Adipose tissue (tissue), 3 donors: Measurements from ENCODE around the gene EPS8L3. TPM values are rescaled to one million over a fixed set of nuclear protein-coding genes. Genes with fewer than 3 reads are reported as not detected.
"Not testable (repeated sequence)": the region's sequence is repeated elsewhere in the genome, so short reads cannot be mapped to it uniquely, and the experiment has no call there.

ENCODE experiments used
- H3K27ac ChIP-seq: one replicate; pipeline ENCODE4 v1.5.1; 2013; ENCODE audit warnings: low read depth, low read length
- WGBS, 3 donors: extraction: QIAGEN DNeasy Blood & Tissue Kit; methylation state at CpG; one replicate each; pipeline ENCODE4 v1.1.7; 2013; 5-methylcytosine and 5-hydroxymethylcytosine counted together
- polyA plus RNA-seq, 3 donors: library from polyadenylated mRNA; stranded (reverse); fragments of 200-250 nt; gene quantifications; one replicate each; pipeline ENCODE4 v1.2.3, GENCODE V29; 2013
- donor health status: healthy with polysubstance abuse.
- donor health status: Bipolar disorder and iron deficiency.
- donor health status: healthy.

EPS8L3 gene
- polyA plus RNA-seq, 3 donors, result 0.16 to 2.5 (median 0.90) TPM

DNA sequence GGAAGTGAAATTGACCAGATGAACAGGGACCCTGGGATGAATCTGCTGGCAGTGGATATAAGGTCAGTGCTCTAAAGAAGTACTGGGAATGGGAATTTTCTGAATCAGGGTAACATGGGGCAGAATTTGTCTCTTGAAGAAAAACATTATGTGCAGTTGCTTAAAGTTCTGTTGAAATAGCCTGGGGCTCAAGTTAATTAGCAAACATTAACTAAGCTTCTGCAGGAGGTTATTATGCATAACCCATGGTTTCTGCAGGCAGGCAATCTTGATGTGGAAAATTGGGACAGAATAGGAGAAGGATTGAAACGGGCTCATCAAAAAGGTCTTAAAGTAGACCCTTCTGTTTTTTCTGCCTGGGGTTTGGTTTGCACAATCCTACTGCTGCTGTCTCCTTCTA, 37.7 kb downstream of the EPS8L3 start:
- 75 to 82% (median 81%) methylated on average over 1 of the region's 1 CpG for WGBS, 3 donors
- H3K27ac ChIP-seq, result no peak overlapping the region

DNA sequence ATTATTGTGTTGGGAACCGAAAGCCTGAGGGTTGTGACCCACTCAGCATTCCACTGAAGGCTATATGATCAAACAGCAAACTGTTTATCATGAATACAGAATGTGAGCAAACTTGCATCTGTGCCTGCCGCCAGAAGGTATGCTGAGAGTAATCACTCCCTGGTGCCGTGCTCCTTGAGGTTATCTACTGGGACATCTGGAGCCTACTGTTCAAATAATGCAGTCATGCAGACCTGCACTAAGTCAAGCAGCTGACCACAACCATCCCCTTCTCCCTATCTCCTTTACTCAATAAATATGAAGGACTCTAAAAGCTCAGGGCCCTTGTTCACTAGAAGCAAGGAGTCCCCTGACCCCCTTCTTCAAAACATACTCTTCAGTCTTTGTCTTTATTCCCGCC, 38.2 kb downstream of the EPS8L3 start:
- no peak overlapping the region for H3K27ac ChIP-seq

DNA sequence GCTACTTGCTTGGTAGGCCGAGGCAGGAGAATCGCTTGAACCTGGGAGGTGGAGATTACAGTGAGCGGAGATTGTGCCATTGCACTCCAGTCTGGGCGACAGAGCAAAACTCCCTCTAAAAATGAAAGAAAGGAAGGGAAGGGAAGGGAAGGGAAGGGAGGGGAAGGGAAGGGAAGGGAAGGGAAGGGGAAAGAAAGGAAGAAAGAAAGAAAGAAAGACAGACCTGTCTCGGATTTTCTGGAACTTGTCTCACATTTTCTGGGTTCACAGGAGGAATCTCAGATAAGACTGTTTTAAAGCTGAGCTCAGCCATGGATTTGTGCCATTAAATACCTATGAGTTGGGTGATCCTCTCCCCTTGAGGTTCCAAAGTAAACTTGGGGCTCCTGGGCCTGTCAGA, 38.8 kb downstream of the EPS8L3 start:
- H3K27ac ChIP-seq, result no peak overlapping the region
- 73 to 81% (median 80%) methylated on average over 5 of the region's 5 CpGs for WGBS, 3 donors

More for the DNA sequence above, 38.2 kb downstream of the EPS8L3 start:
- WGBS, 3 donors, result 48 to 91% (median 90%) methylated on average over 4 of the region's 4 CpGs

DNA sequence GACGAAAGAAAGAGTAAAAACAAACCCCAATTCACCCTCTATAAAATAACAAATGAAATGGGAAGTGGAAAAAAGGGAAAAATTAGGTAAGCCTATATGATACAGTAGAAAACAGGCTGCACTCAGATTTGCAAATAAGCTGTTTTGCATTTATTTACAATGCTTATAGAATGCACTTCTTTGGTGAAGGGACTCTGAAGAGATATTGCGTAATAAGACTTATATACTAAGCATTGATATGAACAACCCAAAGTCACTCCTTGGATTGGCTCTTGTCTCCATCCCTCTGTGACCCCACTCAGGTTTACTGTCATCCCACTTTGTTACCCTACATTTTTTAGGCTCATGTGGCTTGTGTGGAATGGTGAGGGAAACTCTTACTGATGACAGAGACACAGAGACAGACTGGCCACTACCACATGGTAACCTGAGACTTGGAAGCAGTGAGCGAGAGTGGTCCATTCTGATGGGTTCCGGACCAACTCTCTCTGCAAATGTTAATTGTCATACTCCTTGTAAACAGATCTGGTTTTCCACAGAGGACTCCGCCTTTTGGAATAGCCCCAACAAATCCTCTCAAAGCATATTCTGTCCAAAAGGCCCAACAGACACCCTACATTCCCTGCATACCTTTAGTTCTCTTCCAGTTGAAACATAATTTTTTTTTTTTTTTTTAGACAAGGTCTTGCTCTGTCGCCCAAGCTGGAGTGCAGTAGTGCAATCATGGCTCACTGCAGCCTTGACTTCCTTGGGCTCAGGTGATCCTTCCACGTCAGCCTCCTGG, 40.6 kb downstream of the EPS8L3 start:
- 74 to 87% (median 87%) methylated on average over 7 of the region's 7 CpGs for WGBS, 3 donors

DNA sequence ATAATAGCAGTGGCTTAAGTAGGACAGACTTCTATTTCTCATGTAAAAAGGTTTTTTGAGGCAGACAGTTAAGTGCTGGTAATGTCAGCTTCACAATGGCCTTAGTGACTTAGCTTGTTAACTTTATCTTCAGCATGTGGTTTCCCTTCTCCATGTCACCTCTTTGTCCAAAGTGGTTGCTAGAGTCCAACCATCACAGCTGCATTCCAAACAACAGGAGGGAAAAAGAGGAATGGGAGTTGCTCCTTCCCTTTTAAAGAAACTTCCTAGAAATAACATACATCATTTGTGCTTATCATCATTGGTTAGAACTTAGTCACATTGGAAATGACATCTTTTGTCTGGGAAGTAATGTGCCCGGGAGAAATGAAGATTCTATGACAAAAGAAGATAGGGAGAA, 41.8 kb downstream of the EPS8L3 start:
- H3K27ac ChIP-seq, result no peak overlapping the region
- WGBS, 3 donors, result 95 to 99% (median 98%) methylated on average over 1 of the region's 1 CpG

More for the DNA sequence above, 40.6 kb downstream of the EPS8L3 start:
- no peak overlapping the region for H3K27ac ChIP-seq

DNA sequence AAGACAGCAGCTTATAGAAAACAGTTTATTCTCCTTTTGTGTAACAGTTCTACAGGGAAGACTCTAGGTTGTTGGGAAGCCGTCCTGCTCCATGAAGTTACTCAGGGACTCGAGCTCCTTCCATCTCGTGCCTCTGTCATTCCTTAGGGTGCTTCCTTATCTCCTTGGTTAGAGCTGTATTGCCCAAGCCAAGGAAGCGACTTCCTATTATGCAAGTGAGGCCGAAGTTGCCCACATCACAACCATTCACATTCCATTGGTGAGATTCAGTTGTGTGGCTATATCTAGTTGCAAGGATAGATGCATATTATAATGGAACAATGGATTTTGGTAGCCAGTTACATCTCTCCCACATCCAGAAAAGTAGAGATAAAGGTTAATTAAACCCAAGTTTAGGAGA, 42.7 kb downstream of the EPS8L3 start:
- 63 to 91% (median 66%) methylated on average over 5 of the region's 5 CpGs for WGBS, 3 donors
- H3K27ac ChIP-seq, result no peak overlapping the region

DNA sequence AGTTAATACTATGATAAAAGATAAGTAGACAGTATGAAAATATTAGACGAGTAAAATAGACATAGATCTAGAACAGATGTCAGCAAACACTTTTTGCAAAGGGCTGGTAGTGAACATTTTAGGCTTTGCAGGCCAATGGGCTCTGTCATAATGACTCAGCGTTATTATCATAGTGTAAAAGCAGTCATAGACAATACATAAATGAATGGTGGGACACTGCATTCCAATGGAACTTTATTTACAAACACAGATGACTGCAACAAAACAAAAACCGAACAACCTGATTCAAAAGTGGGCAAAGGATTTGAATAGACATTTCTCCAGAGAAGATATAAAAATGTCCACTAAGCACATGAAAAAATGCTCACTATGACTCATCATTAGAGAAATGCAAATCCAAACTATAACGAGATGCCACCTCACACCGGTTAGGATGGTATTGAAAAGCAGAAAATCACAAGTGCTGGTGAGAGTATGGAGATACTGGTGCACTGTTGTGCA, 44.3 kb downstream of the EPS8L3 start:
- no peak overlapping the region for H3K27ac ChIP-seq
- WGBS, 3 donors, result 69 to 77% (median 74%) methylated on average over 5 of the region's 5 CpGs

DNA sequence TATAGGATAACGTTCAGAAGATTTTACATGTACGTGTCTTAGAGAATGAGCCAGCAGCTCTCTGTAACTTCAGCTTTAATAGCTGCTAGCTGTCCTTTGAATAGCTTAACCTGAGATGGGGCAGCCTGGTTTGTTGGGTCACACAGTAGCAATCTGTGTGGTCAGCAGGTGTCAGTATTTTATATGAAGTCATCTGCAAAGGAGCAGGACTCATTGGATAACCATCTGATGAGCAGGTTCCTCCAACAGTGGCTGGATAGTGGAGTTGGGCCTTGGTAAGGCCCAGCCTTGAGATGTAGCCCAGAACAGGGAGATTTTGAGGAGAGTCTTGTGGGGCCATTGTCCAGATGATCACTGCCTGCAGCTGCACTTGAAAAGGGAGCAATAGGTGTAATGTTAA, 45.2 kb downstream of the EPS8L3 start:
- no peak overlapping the region for H3K27ac ChIP-seq
- 64 to 94% (median 90%) methylated on average over 2 of the region's 2 CpGs for WGBS, 3 donors

DNA sequence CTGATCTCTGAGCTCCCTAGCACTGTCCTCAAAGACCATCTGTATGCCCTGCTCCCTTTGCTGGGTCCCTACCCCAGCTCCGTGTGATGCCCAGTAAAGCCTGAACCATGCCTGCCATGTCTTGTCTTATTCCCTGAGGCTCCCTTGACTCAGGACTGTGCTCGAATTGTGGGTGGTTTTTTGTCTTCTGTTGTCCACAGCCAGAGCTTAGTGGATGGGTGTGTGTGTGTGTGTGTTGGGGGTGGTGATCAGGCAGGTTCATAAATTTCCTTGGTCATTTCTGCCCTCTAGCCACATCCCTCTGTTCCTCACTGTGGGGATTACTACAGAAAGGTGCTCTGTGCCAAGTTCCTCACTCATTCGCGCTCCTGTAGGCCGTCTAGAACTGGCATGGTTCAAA, 46.0 kb downstream of the EPS8L3 start:
- WGBS, 3 donors, result 78 to 81% (median 81%) methylated on average over 5 of the region's 5 CpGs
- H3K27ac ChIP-seq, result no peak overlapping the region

DNA sequence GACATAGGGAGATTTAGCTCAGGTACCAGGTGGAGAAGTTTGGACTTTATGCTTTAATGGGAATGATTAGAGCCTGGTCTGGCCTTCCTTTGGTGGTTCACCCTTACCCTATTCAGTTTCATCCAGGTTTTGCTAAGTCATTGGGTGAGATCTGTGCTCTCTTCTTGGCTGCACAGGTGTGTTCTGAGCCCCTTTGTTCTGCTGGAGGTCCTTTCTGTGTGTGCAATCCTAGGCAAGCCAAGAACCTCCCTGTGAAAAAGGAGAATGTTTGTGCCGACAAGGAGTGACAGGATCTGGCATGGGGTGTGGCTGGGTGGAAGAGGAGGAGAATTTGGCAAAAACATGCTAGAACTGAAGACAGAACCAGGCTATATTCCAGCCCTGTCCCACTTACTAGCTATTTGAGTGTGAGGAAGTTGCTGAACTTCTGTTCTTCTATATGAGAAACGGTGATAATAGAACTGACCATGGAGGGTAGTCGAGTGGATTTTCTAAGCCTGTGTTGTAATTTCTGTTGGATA, 47.1 kb downstream of the EPS8L3 start:
- 48 to 77% (median 55%) methylated on average over 3 of the region's 3 CpGs for whole genome bisulfite sequencing, 3 donors

DNA sequence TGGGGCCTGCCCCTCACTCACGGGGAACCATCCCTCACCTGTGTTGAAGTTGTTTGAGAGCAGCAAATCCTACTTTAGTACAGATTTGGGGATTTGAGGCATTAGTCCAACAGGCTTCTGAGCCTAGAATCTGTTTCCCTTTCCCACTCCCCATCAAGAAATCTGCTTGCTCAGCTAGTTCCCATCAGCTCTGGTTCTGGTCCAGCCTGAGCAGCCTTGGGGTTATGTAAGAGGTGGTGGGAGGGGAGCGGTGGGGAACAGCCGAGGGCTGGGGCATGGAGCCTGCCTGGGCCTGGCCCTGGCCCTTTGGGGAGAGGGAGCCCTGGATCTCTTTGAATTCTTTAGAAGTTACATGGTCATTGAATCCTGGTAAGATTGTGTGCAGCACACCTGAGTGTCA, 47.6 kb downstream of the EPS8L3 start:
- no peak overlapping the region for H3K27ac ChIP-seq
- 63 to 82% (median 70%) methylated on average over 3 of the region's 3 CpGs for WGBS, 3 donors

More for the DNA sequence above, 47.1 kb downstream of the EPS8L3 start:
- no peak overlapping the region for H3K27ac ChIP-seq

DNA sequence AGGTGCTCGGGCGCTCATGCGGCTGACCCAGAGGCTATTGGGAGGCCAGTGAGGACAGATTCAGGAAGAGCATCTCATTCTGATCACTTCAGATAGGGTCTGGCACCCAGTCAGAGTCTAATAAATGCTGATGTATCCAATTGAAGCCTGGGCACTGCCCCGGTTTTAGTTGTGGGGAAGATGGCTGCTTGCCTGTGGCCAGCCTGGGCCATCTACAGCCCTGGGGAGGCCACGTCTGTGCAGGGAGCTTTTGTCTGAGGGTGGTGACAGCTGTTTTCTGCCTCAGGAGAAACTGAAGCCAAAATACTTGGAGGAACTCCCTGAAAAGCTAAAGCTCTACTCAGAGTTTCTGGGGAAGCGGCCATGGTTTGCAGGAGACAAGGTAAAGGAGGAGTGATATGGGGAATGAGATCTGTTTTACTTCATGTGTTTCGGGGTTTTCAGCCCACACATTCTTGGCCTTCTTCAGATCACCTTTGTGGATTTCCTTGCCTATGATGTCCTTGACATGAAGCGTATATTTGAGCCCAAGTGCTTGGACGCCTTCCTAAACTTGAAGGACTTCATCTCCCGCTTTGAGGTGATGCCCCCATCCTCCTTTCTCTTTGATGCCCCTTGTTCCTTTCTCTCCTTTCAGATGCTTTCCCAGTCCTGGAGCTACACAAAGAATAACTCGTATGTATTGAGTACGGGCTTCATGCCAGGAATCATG, 48.9 kb downstream of the EPS8L3 start:
- 82 to 84% (median 82%) methylated on average over 12 of the region's 12 CpGs for WGBS, 3 donors

DNA sequence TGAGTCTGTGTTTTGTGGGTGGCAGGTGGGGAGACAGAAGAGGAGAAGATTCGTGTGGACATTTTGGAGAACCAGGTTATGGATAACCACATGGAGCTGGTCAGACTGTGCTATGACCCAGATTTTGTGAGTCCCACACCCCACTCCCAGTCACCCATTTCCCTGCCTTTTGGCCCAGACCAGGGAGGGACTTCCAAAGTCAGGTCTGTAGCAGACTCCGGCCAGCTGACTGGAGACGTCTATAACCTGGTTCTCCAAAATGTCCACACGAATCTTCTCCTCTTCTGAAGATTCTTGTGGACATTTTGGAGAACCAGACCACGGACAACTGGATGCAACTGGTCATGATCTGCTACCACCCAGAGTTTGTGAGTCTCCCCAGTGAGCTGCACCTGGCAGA, 50.1 kb downstream of the EPS8L3 start:
- H3K27ac ChIP-seq, result no peak overlapping the region
- WGBS, 3 donors, result 86 to 90% (median 87%) methylated on average over 5 of the region's 5 CpGs

More for the DNA sequence above, 48.9 kb downstream of the EPS8L3 start:
- no peak overlapping the region for H3K27ac ChIP-seq

DNA sequence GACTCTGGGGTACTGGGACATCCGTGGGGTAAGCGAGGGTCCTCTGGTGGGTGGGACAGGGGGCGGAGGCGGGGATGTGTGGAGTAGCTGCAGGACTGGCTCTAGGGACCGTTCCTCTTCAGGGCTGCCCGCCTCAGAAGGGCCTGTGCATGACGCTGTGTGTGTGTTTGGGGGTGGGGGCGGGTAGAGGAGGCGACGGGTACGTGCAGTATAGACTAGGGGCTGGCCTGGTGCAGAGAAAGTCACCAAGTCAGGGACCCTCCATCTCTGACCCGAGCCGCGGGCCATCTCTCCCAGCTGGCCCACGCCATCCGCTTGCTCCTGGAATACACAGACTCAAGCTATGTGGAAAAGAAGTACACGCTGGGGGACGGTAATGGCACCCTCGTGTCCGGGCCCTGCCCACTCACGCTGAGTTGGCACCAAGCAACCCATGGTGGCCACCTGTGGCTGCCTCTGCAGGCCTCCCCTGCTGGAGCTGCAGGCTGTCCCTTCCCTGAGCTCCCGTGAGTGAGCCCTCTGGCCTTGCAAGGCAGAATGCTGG, 51.3 kb downstream of the EPS8L3 start:
- 39 to 60% (median 47%) methylated on average over 22 of the region's 22 CpGs for WGBS, 3 donors
- no peak overlapping the region for H3K27ac ChIP-seq

DNA sequence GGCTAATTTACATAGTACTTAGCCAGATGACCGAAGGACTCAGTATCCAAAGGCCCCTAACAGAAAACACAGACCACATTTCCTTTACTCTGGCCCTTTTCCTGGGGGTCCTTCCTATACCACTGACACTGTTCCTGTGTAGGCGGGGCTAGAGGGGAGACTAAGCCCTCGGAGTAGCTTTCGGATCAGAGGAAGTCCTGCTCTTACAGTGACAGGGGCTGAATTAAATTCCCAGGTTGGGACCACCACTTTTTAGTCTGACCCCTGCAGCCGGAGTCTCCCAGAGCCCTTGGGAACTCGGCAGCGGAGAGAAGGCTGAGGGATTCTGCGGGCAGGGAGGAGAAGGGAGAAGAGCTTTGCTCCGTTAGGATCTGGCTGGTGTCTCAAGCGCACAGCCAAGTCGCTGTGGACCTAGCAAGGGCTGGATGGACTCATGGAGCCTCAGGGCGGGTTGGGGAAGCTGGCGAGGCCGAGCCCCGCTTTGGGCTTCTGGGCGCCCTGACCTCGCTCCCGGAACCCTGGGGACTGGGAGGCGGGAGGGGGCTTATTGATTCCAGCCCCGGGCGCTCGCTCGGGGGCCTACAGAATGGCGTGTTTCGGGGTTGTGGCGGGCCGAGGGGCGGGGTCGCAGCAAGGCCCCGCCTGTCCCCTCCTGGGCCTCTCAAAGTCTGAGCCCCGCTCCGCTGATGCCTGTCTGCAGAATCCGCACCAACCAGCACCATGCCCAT, 52.0 kb downstream of the EPS8L3 start, which contains the start of gene GSTM5:
TSS of gene GSTM5 (plus strand) at position 659 of the 728 bp plus-strand sequence. CDS start at position 721, 62 bp downstream.
- not testable (repeated sequence) for H3K27ac ChIP-seq
- WGBS, 3 donors, result 16 to 37% (median 24%) methylated on average over 32 to 33 of the region's 33 CpGs

DNA sequence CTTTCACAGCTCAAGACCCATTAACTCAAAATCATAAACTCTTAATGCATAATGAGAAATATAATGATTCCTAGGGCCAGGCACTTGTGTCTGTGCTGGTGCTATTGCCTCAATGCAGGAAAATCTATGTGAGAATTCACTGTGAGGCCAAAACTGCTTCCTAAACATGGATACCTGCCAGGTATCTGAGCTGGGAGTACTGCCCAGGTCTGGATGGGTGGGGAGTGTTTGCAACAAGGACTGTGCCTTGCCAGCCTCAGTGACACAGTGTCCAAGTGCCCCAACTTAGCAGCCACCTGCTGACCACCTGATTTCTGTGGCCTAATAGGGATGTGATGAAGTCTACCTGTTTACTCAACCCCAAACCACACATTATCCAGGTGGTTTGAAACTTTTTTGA, 53.9 kb downstream of the EPS8L3 start:
- H3K27ac ChIP-seq, result not testable (repeated sequence)

DNA sequence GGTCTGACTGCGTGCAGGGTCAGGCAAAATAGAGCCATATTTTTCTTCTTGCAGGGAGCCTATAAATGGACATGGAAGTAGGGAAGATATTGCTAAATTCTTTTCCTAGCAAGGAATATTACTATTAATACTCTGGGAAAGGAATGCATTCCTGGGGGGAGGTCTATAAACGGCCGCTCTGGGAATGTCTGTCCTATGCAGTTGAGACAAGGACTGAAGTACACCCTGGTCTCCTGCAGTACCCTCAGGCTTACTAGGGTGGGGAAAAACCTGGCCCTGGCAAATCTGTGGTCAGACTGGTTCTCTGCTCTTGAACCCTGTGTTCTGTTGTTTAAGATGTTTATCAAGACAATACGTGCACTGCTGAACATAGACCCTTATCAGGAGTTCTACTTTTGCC, 54.8 kb downstream of the EPS8L3 start:
- WGBS, 3 donors, result 78 to 92% (median 80%) methylated on average over 4 of the region's 4 CpGs
- not testable (repeated sequence) for H3K27ac ChIP-seq

DNA sequence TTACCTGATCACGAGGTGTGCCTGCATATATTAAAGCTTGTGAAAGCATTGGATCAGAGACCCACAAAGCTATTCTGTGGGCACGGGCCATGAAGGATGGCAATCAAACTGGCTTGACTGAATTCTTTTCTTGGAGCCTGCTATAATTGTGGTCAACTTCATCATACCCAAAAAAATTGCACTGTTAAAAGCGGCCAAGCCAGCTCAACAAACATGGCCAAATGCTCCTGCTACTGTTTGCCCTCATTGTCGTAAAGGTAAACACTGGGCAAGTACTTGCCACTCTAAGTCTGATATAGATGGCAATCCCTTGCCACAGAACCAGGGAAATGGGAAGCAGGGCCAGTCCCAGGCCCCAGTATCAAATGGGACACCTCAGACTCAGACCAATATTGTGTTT, 58.3 kb downstream of the EPS8L3 start:
- WGBS, 3 donors, result 83 to 94% (median 92%) methylated on average over 4 of the region's 4 CpGs
- H3K27ac ChIP-seq, result no peak overlapping the region
